Measurements from ENCODE around the gene PON2.
A peak's percentile ranks its signal among the peaks of the same experiment; 100 is the strongest.

The PON2 gene

GRCh38 chr7:95434557-95435421 is at the start of gene PON2:
Gene PON2, minus strand, starts transcription at chr7:95435028. Its CDS starts 77 bp downstream, at chr7:95434951.
- no peaks in the 10 kb centered on the region for H3K9me3 ChIP-seq (ENCODE audit: insufficient read depth, low read length, severe bottlenecking)
- no peak within 1 kb of the TSS for H2AFZ ChIP-seq (ENCODE audit: low read depth, low read length)
- no peaks in the 10 kb centered on the region for H3K4me1 ChIP-seq (ENCODE audit: insufficient read depth, low read length)
- H3K4me2 ChIP-seq (ENCODE audit: insufficient read depth, low read length) = no peak within 1 kb of the TSS
- no peak within 1 kb of the TSS for H3K27ac ChIP-seq (ENCODE audit: low read length)
- no peak within 1 kb of the TSS for H3K9ac ChIP-seq (ENCODE audit: low read depth, low read length)
- no peak within 1 kb of the TSS for H3K4me3 ChIP-seq (ENCODE audit: low read depth in 1 of 2, low read length in 2 of 2)
- no peaks in the 10 kb centered on the region for H3K27me3 ChIP-seq (ENCODE audit: insufficient read depth, low read length, poor library complexity)
- ATAC-seq (ENCODE audit: insufficient read depth, low read depth) (no peak), DNase-seq (no peak)
- TF ChIP-seq, protein P1, sequence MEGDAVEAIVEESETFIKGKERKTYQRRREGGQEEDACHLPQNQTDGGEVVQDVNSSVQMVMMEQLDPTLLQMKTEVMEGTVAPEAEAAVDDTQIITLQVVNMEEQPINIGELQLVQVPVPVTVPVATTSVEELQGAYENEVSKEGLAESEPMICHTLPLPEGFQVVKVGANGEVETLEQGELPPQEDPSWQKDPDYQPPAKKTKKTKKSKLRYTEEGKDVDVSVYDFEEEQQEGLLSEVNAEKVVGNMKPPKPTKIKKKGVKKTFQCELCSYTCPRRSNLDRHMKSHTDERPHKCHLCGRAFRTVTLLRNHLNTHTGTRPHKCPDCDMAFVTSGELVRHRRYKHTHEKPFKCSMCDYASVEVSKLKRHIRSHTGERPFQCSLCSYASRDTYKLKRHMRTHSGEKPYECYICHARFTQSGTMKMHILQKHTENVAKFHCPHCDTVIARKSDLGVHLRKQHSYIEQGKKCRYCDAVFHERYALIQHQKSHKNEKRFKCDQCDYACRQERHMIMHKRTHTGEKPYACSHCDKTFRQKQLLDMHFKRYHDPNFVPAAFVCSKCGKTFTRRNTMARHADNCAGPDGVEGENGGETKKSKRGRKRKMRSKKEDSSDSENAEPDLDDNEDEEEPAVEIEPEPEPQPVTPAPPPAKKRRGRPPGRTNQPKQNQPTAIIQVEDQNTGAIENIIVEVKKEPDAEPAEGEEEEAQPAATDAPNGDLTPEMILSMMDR (IDR thresholded peaks at IDR 0.05; ENCODE audit: borderline replicate concordance, extremely low read depth, low read length, poor library complexity, severe bottlenecking) = no peak
- TF ChIP-seq EZH2 (IDR thresholded peaks at IDR 0.05; ENCODE audit: borderline replicate concordance, low read depth, low read length, severe bottlenecking) = no peak
- H4K20me1 ChIP-seq (ENCODE audit: insufficient read depth, low read length) = no peaks in the 10 kb centered on the region
- H3K79me2 ChIP-seq (ENCODE audit: insufficient read depth, low read length) = no peaks in the 10 kb centered on the region
- no peaks in the 10 kb centered on the region for H3K36me3 ChIP-seq (ENCODE audit: insufficient read depth, low read length)

GRCh38 chr7:95482424-95482823 is 47.6 kb upstream of the PON2 start:
- DNase-seq (no peak), ATAC-seq (ENCODE audit: insufficient read depth, low read depth) (no peak)
- peaks cover 9% of the 10 kb centered on the region for H3K4me1 ChIP-seq (ENCODE audit: insufficient read depth, low read length)
- no peak overlapping the region for H3K4me2 ChIP-seq (ENCODE audit: insufficient read depth, low read length)
- no peak overlapping the region for H3K27ac ChIP-seq (ENCODE audit: low read length)
- H4K20me1 ChIP-seq (ENCODE audit: insufficient read depth, low read length) = no peaks in the 10 kb centered on the region
- H3K4me3 ChIP-seq (ENCODE audit: low read depth in 1 of 2, low read length in 2 of 2) = no peak overlapping the region
- H3K9me3 ChIP-seq (ENCODE audit: insufficient read depth, low read length, severe bottlenecking) = no peaks in the 10 kb centered on the region
- TF ChIP-seq, protein P1 (IDR thresholded peaks at IDR 0.05; ENCODE audit: borderline replicate concordance, extremely low read depth, low read length, poor library complexity, severe bottlenecking) = no peak
- no peak for TF ChIP-seq EZH2 (IDR thresholded peaks at IDR 0.05; ENCODE audit: borderline replicate concordance, low read depth, low read length, severe bottlenecking)
- H3K36me3 ChIP-seq (ENCODE audit: insufficient read depth, low read length) = no peaks in the 10 kb centered on the region
- H3K79me2 ChIP-seq (ENCODE audit: insufficient read depth, low read length) = no peaks in the 10 kb centered on the region
- H3K9ac ChIP-seq (ENCODE audit: low read depth, low read length) = no peak overlapping the region
- H3K27me3 ChIP-seq (ENCODE audit: insufficient read depth, low read length, poor library complexity) = no peaks in the 10 kb centered on the region
- no peak overlapping the region for H2AFZ ChIP-seq (ENCODE audit: low read depth, low read length)

DNA sequence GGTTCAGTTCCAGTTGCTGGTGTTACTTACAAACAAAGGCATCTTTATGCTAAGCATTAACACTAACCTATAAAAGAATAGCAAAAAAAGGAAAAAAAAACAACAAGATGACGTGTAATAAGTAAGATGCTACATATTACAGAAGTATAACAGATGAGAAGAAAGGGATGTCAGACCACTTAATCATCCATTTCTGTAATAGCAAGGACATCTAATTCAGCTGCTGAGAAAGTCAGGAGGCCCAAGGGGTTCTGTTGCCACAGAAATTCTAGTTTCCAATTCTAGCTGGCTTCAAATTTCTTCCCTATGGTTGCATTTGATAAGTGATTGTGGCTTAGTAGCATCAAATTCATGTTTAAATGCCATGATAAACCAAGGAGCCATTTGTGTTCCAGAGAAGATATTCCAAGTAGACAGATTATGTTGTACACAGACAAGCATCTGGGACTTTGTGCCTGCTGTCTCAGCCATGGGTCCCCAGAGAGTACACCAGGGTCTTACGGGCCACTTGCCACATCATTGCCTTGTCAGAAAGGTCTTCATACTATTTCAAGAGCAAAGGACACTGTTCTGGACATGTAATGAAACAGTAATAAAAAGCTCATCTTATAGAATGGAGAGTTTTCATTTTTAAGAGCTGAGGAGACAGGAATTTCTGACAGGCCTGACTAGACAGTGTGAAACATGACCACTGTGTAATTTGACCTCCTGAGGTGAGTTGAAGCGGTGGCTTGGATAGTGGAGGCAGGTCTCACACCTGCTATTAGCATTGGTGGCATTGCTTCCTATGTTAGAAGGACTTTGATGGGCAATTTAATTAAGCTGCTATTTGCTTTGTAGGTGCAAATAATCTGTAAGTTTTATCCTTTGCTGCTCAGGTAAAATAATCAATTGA is 46.7 kb upstream of the PON2 start:
- Histone ChIP-seq H3K9ac (ENCODE audit: low read depth, low read length) (no peak overlapping the region), H2AFZ (ENCODE audit: low read depth, low read length) (peak overlapping the region; percentile 12; the same call in 1 of the 2 replicates), H3K27ac (ENCODE audit: low read length) (no peak overlapping the region), H4K20me1 (ENCODE audit: insufficient read depth, low read length) (no peaks in the 10 kb centered on the region), H3K79me2 (ENCODE audit: insufficient read depth, low read length) (no peaks in the 10 kb centered on the region), H3K4me1 (ENCODE audit: insufficient read depth, low read length) (peaks cover 18% of the 10 kb centered on the region), H3K4me3 (ENCODE audit: low read depth in 1 of 2, low read length in 2 of 2) (no peak overlapping the region), H3K36me3 (ENCODE audit: insufficient read depth, low read length) (no peaks in the 10 kb centered on the region), H3K27me3 (ENCODE audit: insufficient read depth, low read length, poor library complexity) (no peaks in the 10 kb centered on the region), H3K4me2 (ENCODE audit: insufficient read depth, low read length) (no peak overlapping the region), H3K9me3 (ENCODE audit: insufficient read depth, low read length, severe bottlenecking) (no peaks in the 10 kb centered on the region)
- DNase-seq (no peak), ATAC-seq (ENCODE audit: insufficient read depth, low read depth) (no peak)
- TF ChIP-seq EZH2 (IDR thresholded peaks at IDR 0.05; ENCODE audit: borderline replicate concordance, low read depth, low read length, severe bottlenecking) = no peak
- TF ChIP-seq, protein P1 (IDR thresholded peaks at IDR 0.05; ENCODE audit: borderline replicate concordance, extremely low read depth, low read length, poor library complexity, severe bottlenecking) = no peak
